HepG2 (cell line): ENCODE measurements around the gene LEUTX. TPM values are rescaled to one million over a fixed set of nuclear protein-coding genes. Genes with fewer than 3 reads are reported as not detected.

Source experiments
- AGO1 ChIP-seq: fragments of 200-400 bp; formaldehyde crosslinking; IDR thresholded peaks from 2 replicates; pipeline ENCODE4 v1.6.1; 2017; ENCODE audit warnings: mild to moderate bottlenecking, low read depth, low read length, moderate library complexity; ENCODE audit not compliant: poor library complexity, severe bottlenecking
- CREB1 ChIP-seq, 2 experiments: fragments of 450-650 bp in 1 of 2; IDR thresholded peaks; 2 replicates each; pipeline ENCODE4 v1.6.1; 2016 to 2017; ENCODE audit warnings: control low read depth in 1 of 2, mild to moderate bottlenecking in 1 of 2, missing compliant biosample characterization in 1 of 2, missing genetic modification characterization in 1 of 2
- DNMT1 ChIP-seq: sonication (generic); formaldehyde crosslinking; IDR thresholded peaks from 2 replicates; pipeline ENCODE4 v1.5.1; 2020; ENCODE audit warnings: mild to moderate bottlenecking, missing genetic modification reagents
- IRF2 ChIP-seq: IDR thresholded peaks from 2 replicates; pipeline ENCODE4 v1.6.1; 2018; ENCODE audit warnings: missing genetic modification reagents, missing compliant biosample characterization
- NFKB2 ChIP-seq: sonication (generic); formaldehyde crosslinking; IDR thresholded peaks from 2 replicates; pipeline ENCODE4 v1.4.0; 2020; ENCODE audit warnings: missing genetic modification reagents, borderline replicate concordance
- NFYC ChIP-seq: IDR thresholded peaks from 2 replicates; pipeline ENCODE4 v1.6.1; 2016; ENCODE audit warnings: missing genetic modification reagents, missing compliant biosample characterization
- PRPF4 ChIP-seq: fragments of 200-400 bp; formaldehyde crosslinking; IDR thresholded peaks from 2 replicates; pipeline ENCODE4 v1.6.1; 2016; ENCODE audit warnings: low read length, low read depth; ENCODE audit not compliant: poor library complexity, severe bottlenecking
- RXRB ChIP-seq: IDR thresholded peaks from 2 replicates; pipeline ENCODE4 v1.6.1; 2016; ENCODE audit warnings: borderline replicate concordance, missing genetic modification reagents, missing compliant biosample characterization
- SMARCE1 ChIP-seq: fragments of 450-650 bp; IDR thresholded peaks from 2 replicates; pipeline ENCODE4 v1.6.1; 2017; ENCODE audit warnings: borderline replicate concordance
- SRSF1 ChIP-seq: fragments of 200-400 bp; formaldehyde crosslinking; optimal IDR thresholded peaks from 2 replicates; pipeline ENCODE3; 2017; ENCODE audit warnings: mild to moderate bottlenecking, low read depth, low read length, moderate library complexity
- WIZ ChIP-seq: sonication (generic); formaldehyde crosslinking; IDR thresholded peaks from 2 replicates; pipeline ENCODE4 v1.5.1; 2020; ENCODE audit warnings: mild to moderate bottlenecking, missing genetic modification reagents
- ZFX ChIP-seq: sonication (generic); formaldehyde crosslinking; IDR thresholded peaks from 2 replicates; pipeline ENCODE4 v1.4.0; 2020; ENCODE audit warnings: mild to moderate bottlenecking, low read depth, missing genetic modification reagents, moderate library complexity
- ZFYVE20 ChIP-seq: sonication (generic); formaldehyde crosslinking; IDR thresholded peaks from 2 replicates; pipeline ENCODE4 v1.8.0; 2023; ENCODE audit warnings: low read depth, mild to moderate bottlenecking, moderate library complexity, missing genetic modification reagents, borderline replicate concordance
- ZNF382 ChIP-seq: sonication (generic); formaldehyde crosslinking; IDR thresholded peaks from 2 replicates; pipeline ENCODE4 v1.5.0; 2020; ENCODE audit warnings: missing genetic modification reagents, mild to moderate bottlenecking, borderline replicate concordance
- ZNF550 ChIP-seq: sonication (generic); formaldehyde crosslinking; IDR thresholded peaks from 2 replicates; pipeline ENCODE4 v1.4.0; 2020; ENCODE audit warnings: mild to moderate bottlenecking, missing genetic modification reagents, borderline replicate concordance
- polyA plus RNA-seq, 8 experiments: library from polyadenylated mRNA; depleted of rRNA in 3 of 8; stranded (reverse) in 7 of 8; unstranded in 1 of 8; fragments of >200 nt; fragmentation: Illumina TruSeq in 4 of 8; extraction: Trizol in 4 of 8; gene quantifications; 2 replicates each; pipeline versions ENCODE4 v1.2.1 to v1.2.3, GENCODE V29; 2011 to 2016; ENCODE audit warnings: low read depth in 4 of 8, missing spikeins in 1 of 8, mixed read lengths in 1 of 8; ENCODE audit not compliant: insufficient read depth in 1 of 8
- total RNA-seq, 5 experiments: library from RNA; depleted of rRNA; stranded (reverse); fragments of >200 nt; fragmentation: Illumina TruSeq; extraction: Trizol; gene quantifications; 2 replicates each; pipeline ENCODE4 v1.2.3, GENCODE V29; 2016; ENCODE audit warnings: low read depth in 1 of 5
- TF ChIP-seq, protein P1 (sequence below): sonication (generic); formaldehyde crosslinking; IDR thresholded peaks from 2 replicates; pipeline ENCODE4 v1.5.0; 2020; ENCODE audit warnings: missing genetic modification reagents
- TF ChIP-seq, protein P2 (sequence below): sonication (generic); formaldehyde crosslinking; IDR thresholded peaks from 2 replicates; pipeline ENCODE4 v1.5.1; 2020; ENCODE audit warnings: missing genetic modification reagents, mild to moderate bottlenecking, borderline replicate concordance
- TF ChIP-seq, protein P3 (sequence below): IDR thresholded peaks from 2 replicates; pipeline ENCODE4 v1.6.1; 2016; ENCODE audit warnings: low read depth
- TF ChIP-seq, protein P4 (sequence below): sonication (generic); formaldehyde crosslinking; IDR thresholded peaks from 2 replicates; pipeline ENCODE4 v1.5.0; 2020; ENCODE audit warnings: mild to moderate bottlenecking, missing genetic modification reagents, borderline replicate concordance
- TF ChIP-seq, protein P5 (sequence below): sonication (generic); formaldehyde crosslinking; conservative IDR thresholded peaks from 2 replicates; pipeline ENCODE4 v1.8.0; 2022; ENCODE audit warnings: low read depth, missing genetic modification reagents

The LEUTX gene
- total and polyA plus RNA-seq, 2 of the 13 experiments (the other 11 are each of a cell fraction or from before 2014, with no cell fraction given), result not detected

DNA sequence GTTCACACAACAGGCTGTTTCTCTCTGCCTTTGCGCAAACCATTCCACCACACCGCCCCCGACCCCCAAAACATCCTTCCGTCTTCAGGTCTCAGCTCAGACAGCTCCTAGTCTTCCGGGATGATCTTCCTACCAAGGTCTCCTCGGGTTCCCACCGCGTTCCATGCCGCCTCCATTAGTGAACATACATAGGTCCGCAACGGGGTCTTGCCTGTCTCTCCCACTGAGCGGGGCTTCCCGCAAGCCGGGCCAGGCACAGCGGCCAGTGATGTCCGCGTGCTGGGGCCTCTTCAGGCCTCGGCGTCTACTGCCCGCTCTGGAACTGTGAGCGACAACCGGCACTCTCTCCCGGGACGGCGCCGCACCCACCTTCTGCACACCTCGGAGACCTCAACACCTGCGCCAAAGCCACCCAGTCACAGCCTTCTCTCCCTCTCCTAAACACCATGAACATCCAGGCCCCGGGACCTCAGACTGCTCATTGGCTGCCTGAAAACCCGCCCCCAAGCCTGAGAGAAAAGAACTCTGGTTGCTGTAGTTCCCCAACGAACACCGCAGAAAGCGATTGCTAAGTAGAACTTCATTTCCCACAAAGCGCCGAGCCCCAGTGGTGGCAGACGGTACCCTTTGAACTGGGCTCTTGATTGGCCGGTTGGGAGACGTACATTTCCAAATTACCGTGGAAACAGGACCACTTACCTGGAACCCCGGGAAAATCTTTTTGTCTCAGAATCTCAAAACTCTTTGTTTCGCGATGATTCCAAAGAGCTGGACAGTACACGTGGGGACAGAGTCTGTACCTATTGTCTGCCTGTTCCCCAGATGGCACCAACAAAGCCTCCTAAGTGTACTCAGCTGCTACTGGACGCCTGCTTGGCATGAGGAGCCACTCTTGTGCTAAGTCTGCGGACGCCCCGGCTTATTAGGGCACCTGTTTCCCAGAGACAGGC, 45.8 kb downstream of the LEUTX start (continued):
- TF ChIP-seq, protein P1, sequence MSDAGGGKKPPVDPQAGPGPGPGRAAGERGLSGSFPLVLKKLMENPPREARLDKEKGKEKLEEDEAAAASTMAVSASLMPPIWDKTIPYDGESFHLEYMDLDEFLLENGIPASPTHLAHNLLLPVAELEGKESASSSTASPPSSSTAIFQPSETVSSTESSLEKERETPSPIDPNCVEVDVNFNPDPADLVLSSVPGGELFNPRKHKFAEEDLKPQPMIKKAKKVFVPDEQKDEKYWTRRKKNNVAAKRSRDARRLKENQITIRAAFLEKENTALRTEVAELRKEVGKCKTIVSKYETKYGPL (CRISPR knock-in tag), result no peak
- TF ChIP-seq CREB1 (IDR thresholded peaks at IDR 0.05), result no peak
- TF ChIP-seq CREB1 (CRISPR knock-in tag; IDR thresholded peaks at IDR 0.05), result peak; percentile 56; the same call in 1 of the 2 replicates
- TF ChIP-seq NFKB2 (CRISPR knock-in tag), result no peak
- TF ChIP-seq NFYC (CRISPR knock-in tag), result peak; percentile 78
- TF ChIP-seq AGO1, result peak; percentile 92
- TF ChIP-seq, protein P2, sequence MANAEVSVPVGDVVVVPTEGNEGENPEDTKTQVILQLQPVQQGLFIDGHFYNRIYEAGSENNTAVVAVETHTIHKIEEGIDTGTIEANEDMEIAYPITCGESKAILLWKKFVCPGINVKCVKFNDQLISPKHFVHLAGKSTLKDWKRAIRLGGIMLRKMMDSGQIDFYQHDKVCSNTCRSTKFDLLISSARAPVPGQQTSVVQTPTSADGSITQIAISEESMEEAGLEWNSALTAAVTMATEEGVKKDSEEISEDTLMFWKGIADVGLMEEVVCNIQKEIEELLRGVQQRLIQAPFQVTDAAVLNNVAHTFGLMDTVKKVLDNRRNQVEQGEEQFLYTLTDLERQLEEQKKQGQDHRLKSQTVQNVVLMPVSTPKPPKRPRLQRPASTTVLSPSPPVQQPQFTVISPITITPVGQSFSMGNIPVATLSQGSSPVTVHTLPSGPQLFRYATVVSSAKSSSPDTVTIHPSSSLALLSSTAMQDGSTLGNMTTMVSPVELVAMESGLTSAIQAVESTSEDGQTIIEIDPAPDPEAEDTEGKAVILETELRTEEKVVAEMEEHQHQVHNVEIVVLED (CRISPR knock-in tag), result no peak; the same call in 1 of the 2 replicates
- no peak for TF ChIP-seq PRPF4
- no peak for TF ChIP-seq SRSF1
- no peak for TF ChIP-seq WIZ (CRISPR knock-in tag)
- TF ChIP-seq IRF2, result no peak
- 0 out of 2 replicates have a peak, but pooled peaks have one; percentile 18 for TF ChIP-seq DNMT1
- peak; percentile 59; the same call in 1 of the 2 replicates for TF ChIP-seq ZFX (CRISPR knock-in tag)
- TF ChIP-seq, protein P3, sequence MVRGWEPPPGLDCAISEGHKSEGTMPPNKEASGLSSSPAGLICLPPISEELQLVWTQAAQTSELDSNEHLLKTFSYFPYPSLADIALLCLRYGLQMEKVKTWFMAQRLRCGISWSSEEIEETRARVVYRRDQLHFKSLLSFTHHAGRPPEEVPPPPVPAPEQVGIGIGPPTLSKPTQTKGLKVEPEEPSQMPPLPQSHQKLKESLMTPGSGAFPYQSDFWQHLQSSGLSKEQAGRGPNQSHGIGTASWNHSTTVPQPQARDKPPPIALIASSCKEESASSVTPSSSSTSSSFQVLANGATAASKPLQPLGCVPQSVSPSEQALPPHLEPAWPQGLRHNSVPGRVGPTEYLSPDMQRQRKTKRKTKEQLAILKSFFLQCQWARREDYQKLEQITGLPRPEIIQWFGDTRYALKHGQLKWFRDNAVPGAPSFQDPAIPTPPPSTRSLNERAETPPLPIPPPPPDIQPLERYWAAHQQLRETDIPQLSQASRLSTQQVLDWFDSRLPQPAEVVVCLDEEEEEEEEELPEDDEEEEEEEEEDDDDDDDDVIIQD (CRISPR knock-in tag), result 0 out of 2 replicates have a peak, but pooled peaks have one; percentile 11
- TF ChIP-seq, protein P4, sequence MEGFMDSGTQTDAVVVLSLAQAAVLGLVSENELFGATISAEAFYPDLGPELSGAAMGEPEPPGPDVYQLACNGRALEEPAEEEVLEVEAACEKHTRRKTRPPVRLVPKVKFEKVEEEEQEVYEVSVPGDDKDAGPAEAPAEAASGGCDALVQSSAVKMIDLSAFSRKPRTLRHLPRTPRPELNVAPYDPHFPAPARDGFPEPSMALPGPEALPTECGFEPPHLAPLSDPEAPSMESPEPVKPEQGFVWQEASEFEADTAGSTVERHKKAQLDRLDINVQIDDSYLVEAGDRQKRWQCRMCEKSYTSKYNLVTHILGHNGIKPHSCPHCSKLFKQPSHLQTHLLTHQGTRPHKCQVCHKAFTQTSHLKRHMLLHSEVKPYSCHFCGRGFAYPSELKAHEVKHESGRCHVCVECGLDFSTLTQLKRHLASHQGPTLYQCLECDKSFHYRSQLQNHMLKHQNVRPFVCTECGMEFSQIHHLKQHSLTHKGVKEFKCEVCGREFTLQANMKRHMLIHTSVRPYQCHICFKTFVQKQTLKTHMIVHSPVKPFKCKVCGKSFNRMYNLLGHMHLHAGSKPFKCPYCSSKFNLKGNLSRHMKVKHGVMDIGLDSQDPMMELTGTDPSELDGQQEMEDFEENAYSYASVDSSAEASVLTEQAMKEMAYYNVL, result no peak
- no peak for TF ChIP-seq ZNF382
- TF ChIP-seq ZNF550, result no peak
- TF ChIP-seq RXRB, result no peak
- TF ChIP-seq, protein P5, sequence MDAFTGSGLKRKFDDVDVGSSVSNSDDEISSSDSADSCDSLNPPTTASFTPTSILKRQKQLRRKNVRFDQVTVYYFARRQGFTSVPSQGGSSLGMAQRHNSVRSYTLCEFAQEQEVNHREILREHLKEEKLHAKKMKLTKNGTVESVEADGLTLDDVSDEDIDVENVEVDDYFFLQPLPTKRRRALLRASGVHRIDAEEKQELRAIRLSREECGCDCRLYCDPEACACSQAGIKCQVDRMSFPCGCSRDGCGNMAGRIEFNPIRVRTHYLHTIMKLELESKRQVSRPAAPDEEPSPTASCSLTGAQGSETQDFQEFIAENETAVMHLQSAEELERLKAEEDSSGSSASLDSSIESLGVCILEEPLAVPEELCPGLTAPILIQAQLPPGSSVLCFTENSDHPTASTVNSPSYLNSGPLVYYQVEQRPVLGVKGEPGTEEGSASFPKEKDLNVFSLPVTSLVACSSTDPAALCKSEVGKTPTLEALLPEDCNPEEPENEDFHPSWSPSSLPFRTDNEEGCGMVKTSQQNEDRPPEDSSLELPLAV (CRISPR knock-in tag), result no peak
- TF ChIP-seq ZFYVE20 (CRISPR knock-in tag), result no peak
- no peak for TF ChIP-seq SMARCE1
